OCI-LY1 (cell line): Measurements from ENCODE around the gene PLEKHA4.

Experiments
- H2AFZ ChIP-seq: fragments of 200-600 bp; sonication (generic), shearing (Covaris generic); 2 replicates; pipeline ENCODE4 v1.6.0; 2014; ENCODE audit warnings: antibody characterized with exemption, mild to moderate bottlenecking, low read length
- H3F3A ChIP-seq: fragments of 200-600 bp; sonication (generic), shearing (Covaris generic); 2 replicates; pipeline ENCODE4 v1.6.0; 2014; ENCODE audit warnings: mild to moderate bottlenecking, antibody characterized with exemption, low read length, moderate library complexity; ENCODE audit not compliant: insufficient read depth
- H3K27ac ChIP-seq: fragments of 200-600 bp; sonication (generic); 2 replicates; pipeline ENCODE4 v1.5.1; 2014; ENCODE audit warnings: low read length, mixed run types, mild to moderate bottlenecking, low read depth; ENCODE audit not compliant: poor library complexity, severe bottlenecking
- H3K27me3 ChIP-seq: fragments of 200-600 bp; sonication (generic); 2 replicates; pipeline ENCODE4 v1.6.0; 2014; ENCODE audit warnings: antibody characterized with exemption, mild to moderate bottlenecking, low read length, moderate library complexity; ENCODE audit not compliant: insufficient read depth
- H3K36me3 ChIP-seq: fragments of 200-600 bp; sonication (generic); 2 replicates; pipeline ENCODE4 v1.6.1; 2014; ENCODE audit warnings: mild to moderate bottlenecking, antibody characterized with exemption, low read length, moderate library complexity, mixed read lengths; ENCODE audit not compliant: insufficient read depth
- H3K4me1 ChIP-seq: fragments of 200-600 bp; sonication (generic); 2 replicates; pipeline ENCODE4 v1.5.1; 2014; ENCODE audit warnings: mild to moderate bottlenecking, low read length, moderate library complexity; ENCODE audit not compliant: insufficient read depth, severe bottlenecking
- H3K4me2 ChIP-seq: fragments of 200-600 bp; sonication (generic), shearing (Covaris generic); 2 replicates; pipeline ENCODE4 v1.6.1; 2014; ENCODE audit warnings: low read length
- H3K4me3 ChIP-seq: fragments of 200-600 bp; sonication (generic); 2 replicates; pipeline ENCODE4 v1.5.1; 2014; ENCODE audit warnings: low read length, low read depth, mild to moderate bottlenecking, mixed read lengths; ENCODE audit not compliant: poor library complexity, severe bottlenecking
- H3K79me2 ChIP-seq: fragments of 200-600 bp; shearing (Covaris generic); 2 replicates; pipeline ENCODE4 v1.6.1; 2016; ENCODE audit warnings: mixed run types, low read length, mixed read lengths; ENCODE audit not compliant: insufficient read depth
- H3K9ac ChIP-seq: fragments of 200-600 bp; sonication (generic), shearing (Covaris generic); 2 replicates; pipeline ENCODE4 v1.6.1; 2014; ENCODE audit warnings: mild to moderate bottlenecking, low read length, mixed read lengths
- H3K9me2 ChIP-seq: fragments of 200-600 bp; sonication (generic), shearing (Covaris generic); 2 replicates; pipeline ENCODE4 v1.6.1; 2014; ENCODE audit warnings: low read depth, mild to moderate bottlenecking, low read length, mixed read lengths
- H3K9me3 ChIP-seq: fragments of 200-600 bp; shearing (Covaris generic); 2 replicates; pipeline ENCODE4 v1.6.1; 2014; ENCODE audit warnings: low read length, mixed read lengths
- H4K20me1 ChIP-seq: fragments of 200-600 bp; sonication (generic), shearing (Covaris generic); 2 replicates; pipeline ENCODE4 v1.6.0; 2016; ENCODE audit warnings: mild to moderate bottlenecking, low read length; ENCODE audit not compliant: insufficient read depth
- EZH2 ChIP-seq: fragments of 200-600 bp; sonication (generic), shearing (Covaris generic); IDR thresholded peaks from 2 replicates; pipeline ENCODE4 v1.8.0; 2017; ENCODE audit warnings: borderline replicate concordance, mixed run types, mild to moderate bottlenecking, antibody characterized with exemption, low read length, moderate library complexity, mixed read lengths
- TF ChIP-seq, protein P1 (sequence below): fragments of 200-600 bp; sonication (generic), shearing (Covaris generic); IDR thresholded peaks from 2 replicates; pipeline ENCODE4 v1.5.1; 2017; ENCODE audit warnings: mild to moderate bottlenecking, antibody characterized with exemption, low read length, moderate library complexity, mixed read lengths

The PLEKHA4 gene

DNA sequence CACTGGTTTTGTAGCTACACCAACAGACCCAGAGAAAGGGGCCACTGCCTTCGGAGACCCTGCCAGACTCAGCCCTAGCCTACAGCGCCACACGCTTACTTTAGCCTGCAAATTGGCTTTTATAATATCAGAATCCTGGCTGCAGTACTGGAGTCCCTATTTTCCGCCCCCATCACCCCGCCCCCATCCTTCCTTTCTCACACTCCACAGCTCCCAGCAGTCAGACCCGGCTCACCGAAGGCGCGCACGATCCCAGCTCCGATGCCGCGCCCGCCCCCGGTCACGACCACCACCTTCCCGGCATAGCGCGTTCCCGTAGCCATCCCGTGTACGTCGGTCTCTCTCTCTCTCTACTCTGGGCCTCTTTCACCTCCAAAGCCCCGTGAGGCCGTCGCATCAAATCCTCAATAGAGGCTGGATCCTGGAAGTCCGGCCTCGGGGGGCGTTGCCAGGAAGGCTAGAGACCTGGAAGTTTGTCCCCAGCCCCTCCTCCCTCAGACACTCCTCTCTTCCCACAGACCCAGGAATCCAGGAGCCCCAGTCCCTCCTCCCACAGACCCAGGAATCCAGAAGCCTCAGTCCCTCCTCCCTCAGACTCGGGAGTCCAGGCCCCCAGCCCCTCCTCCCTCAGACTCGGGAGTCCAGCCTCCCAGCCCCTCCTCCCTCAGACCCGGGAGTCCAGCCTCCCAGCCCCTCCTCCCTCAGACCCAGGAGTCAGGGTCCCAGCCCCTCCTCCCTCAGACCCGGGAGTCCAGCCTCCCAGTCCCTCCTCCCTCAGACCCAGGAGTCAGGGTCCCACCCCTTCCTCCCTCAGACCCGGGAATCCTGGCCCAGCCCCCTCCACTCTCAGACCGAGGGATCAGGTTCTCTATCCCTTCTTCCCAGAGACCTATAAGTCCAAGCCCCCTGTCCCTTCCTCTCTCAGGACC is 32.1 kb downstream of the PLEKHA4 start, which contains the start of gene HSD17B14:
HSD17B14 (minus strand) TSS at position 403 of the 929 bp plus-strand sequence; CDS start at position 323, 80 bp downstream.
- H3K27ac ChIP-seq = no peak within 1 kb of the TSS
- H3F3A ChIP-seq = no peaks in the 10 kb centered on the region
- no peaks in the 10 kb centered on the region for H3K9me2 ChIP-seq
- no peaks in the 10 kb centered on the region for H3K27me3 ChIP-seq
- H3K79me2 ChIP-seq = no peaks in the 10 kb centered on the region
- no peak for TF ChIP-seq EZH2
- TF ChIP-seq, protein P1, sequence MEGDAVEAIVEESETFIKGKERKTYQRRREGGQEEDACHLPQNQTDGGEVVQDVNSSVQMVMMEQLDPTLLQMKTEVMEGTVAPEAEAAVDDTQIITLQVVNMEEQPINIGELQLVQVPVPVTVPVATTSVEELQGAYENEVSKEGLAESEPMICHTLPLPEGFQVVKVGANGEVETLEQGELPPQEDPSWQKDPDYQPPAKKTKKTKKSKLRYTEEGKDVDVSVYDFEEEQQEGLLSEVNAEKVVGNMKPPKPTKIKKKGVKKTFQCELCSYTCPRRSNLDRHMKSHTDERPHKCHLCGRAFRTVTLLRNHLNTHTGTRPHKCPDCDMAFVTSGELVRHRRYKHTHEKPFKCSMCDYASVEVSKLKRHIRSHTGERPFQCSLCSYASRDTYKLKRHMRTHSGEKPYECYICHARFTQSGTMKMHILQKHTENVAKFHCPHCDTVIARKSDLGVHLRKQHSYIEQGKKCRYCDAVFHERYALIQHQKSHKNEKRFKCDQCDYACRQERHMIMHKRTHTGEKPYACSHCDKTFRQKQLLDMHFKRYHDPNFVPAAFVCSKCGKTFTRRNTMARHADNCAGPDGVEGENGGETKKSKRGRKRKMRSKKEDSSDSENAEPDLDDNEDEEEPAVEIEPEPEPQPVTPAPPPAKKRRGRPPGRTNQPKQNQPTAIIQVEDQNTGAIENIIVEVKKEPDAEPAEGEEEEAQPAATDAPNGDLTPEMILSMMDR = no peak
- peak within 1 kb of the TSS; percentile 70 for H3K4me2 ChIP-seq
- H3K4me3 ChIP-seq = peak within 1 kb of the TSS; percentile 46
- H4K20me1 ChIP-seq = no peaks in the 10 kb centered on the region
- no peaks in the 10 kb centered on the region for H3K36me3 ChIP-seq
- H2AFZ ChIP-seq = no peak within 1 kb of the TSS
- peaks cover 18% of the 10 kb centered on the region for H3K4me1 ChIP-seq
- no peaks in the 10 kb centered on the region for H3K9me3 ChIP-seq
- H3K9ac ChIP-seq = peak within 1 kb of the TSS; percentile 40; the same call in 1 of the 2 replicates

DNA sequence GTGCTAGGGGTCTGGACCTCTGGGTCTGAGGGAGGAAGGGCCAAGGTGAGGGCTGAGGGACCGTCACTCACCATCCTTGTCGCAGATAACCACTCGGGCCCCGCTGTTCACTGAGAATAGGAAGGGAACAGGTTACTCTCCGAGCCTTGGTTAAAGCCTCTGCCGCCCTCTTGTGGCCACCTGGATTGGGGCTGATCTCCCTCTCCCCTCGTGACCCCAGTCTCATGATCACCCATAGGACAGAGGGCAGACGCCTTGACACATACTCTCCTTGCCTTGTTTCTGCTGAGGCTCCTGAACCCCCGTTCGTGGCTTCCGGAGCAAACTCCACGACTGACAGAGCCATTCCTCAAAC is 32.7 kb downstream of the PLEKHA4 start:
- TF ChIP-seq, protein P1 = peak; percentile 95
- no peak for TF ChIP-seq EZH2
- H3K36me3 ChIP-seq = no peaks in the 10 kb centered on the region

DNA sequence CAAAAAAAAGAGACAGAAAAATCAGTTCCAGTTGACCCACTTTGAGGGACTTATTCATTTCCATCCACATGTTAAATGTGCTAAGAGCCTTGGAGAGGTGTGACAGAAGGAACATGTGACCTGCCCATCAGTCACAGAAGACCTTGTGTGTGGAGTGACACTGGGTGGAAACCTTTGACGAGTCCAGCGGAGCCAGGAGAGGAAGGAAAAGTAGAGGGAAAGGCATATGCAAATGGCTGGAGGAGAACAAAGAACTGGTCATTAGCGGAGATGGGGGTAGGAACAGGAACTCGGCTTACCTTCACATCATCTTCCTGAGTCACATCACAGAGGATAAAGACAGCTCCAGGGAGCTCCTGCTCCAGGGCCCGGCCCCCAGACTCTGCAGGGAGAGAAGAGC is 34.4 kb downstream of the PLEKHA4 start:
- no peaks in the 10 kb centered on the region for H3K9me2 ChIP-seq
- TF ChIP-seq, protein P1 = no peak
- TF ChIP-seq EZH2 = no peak
- H3K9ac ChIP-seq = no peak overlapping the region
- no peak overlapping the region for H3K4me3 ChIP-seq
- H3K27ac ChIP-seq = no peak overlapping the region
- H3K9me3 ChIP-seq = no peaks in the 10 kb centered on the region
- no peaks in the 10 kb centered on the region for H3K27me3 ChIP-seq
- H3K79me2 ChIP-seq = no peaks in the 10 kb centered on the region
- no peak overlapping the region for H2AFZ ChIP-seq
- no peaks in the 10 kb centered on the region for H3F3A ChIP-seq
- no peaks in the 10 kb centered on the region for H3K36me3 ChIP-seq
- H3K4me2 ChIP-seq = no peak overlapping the region
- no peaks in the 10 kb centered on the region for H4K20me1 ChIP-seq
- peaks cover 18% of the 10 kb centered on the region for H3K4me1 ChIP-seq

More for the DNA sequence above, 32.7 kb downstream of the PLEKHA4 start:
- H2AFZ ChIP-seq = no peak overlapping the region
- no peaks in the 10 kb centered on the region for H3F3A ChIP-seq
- H3K4me2 ChIP-seq = peak overlapping the region; percentile 70
- H3K9ac ChIP-seq = peak overlapping the region; percentile 22; the same call in 1 of the 2 replicates
- H3K4me3 ChIP-seq = peak overlapping the region; percentile 46
- no peaks in the 10 kb centered on the region for H4K20me1 ChIP-seq
- no peaks in the 10 kb centered on the region for H3K27me3 ChIP-seq
- no peak overlapping the region for H3K27ac ChIP-seq
- no peaks in the 10 kb centered on the region for H3K9me2 ChIP-seq
- H3K4me1 ChIP-seq = peaks cover 18% of the 10 kb centered on the region
- no peaks in the 10 kb centered on the region for H3K9me3 ChIP-seq
- H3K79me2 ChIP-seq = no peaks in the 10 kb centered on the region
